Esophagus squamous epithelium (tissue), 4 donors: ENCODE data around the gene FGF23.

Source experiments
- POLR2A ChIP-seq, 4 donors: fragments of 450-650 bp; IDR thresholded peaks; one replicate each; pipeline ENCODE4 v1.6.1; 2017; ENCODE audit warnings: antibody characterized with exemption in 4 of 4, mild to moderate bottlenecking in 4 of 4, moderate library complexity in 3 of 4
- TF ChIP-seq, protein P1 (sequence below), 6 experiments: fragments of 450-650 bp in 4 of 6; fragments of 200-600 bp in 2 of 6; sonication (generic) in 2 of 6; IDR thresholded peaks; one replicate each; pipeline ENCODE4 v1.5.1; 2016 to 2019; ENCODE audit warnings: antibody characterized with exemption in 6 of 6, mild to moderate bottlenecking in 4 of 6, moderate library complexity in 4 of 6

DNA sequence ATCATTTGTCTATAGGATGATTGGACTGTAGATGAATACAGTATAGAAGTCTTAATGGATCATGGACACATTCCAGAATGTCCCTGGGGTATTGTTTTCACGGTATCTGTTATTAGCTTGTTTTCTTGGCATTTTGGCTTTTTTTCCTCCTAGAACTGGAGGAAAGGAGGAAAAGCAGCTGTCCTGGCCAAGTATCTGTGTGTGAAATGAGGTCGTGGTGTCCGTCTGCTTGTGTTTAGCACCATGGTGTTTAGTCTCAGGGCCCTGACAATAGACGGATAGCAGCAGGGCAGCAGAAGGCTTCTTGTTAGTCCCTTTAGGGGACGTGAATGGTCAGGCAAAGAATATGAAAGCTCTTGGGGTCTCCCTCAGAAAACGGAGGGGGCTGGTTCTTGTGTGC is 44.9 kb upstream of the FGF23 start:
- TF ChIP-seq, protein P1, sequence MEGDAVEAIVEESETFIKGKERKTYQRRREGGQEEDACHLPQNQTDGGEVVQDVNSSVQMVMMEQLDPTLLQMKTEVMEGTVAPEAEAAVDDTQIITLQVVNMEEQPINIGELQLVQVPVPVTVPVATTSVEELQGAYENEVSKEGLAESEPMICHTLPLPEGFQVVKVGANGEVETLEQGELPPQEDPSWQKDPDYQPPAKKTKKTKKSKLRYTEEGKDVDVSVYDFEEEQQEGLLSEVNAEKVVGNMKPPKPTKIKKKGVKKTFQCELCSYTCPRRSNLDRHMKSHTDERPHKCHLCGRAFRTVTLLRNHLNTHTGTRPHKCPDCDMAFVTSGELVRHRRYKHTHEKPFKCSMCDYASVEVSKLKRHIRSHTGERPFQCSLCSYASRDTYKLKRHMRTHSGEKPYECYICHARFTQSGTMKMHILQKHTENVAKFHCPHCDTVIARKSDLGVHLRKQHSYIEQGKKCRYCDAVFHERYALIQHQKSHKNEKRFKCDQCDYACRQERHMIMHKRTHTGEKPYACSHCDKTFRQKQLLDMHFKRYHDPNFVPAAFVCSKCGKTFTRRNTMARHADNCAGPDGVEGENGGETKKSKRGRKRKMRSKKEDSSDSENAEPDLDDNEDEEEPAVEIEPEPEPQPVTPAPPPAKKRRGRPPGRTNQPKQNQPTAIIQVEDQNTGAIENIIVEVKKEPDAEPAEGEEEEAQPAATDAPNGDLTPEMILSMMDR (IDR thresholded peaks at IDR 0.05), result no peak
- TF ChIP-seq POLR2A (IDR thresholded peaks at IDR 0.05), result no peak
